Activated naive CD8-positive, alpha-beta T cell treated with anti-CD3 and anti-CD28 coated beads for 36 hours (primary cell): ENCODE data around the gene PITPNM1. TPM values are rescaled to one million over a fixed set of nuclear protein-coding genes. Genes with fewer than 3 reads are reported as not detected.

Experiments used
- DNase-seq: peaks from one replicate; pipeline ENCODE4 v3.0.0; 2021
- H3K27ac Mint-ChIP-seq: one replicate; pipeline ENCODE4 v1.8.0; 2022; ENCODE audit warnings: mild to moderate bottlenecking, moderate library complexity, mixed read lengths
- H3K27me3 Mint-ChIP-seq: one replicate; pipeline ENCODE4 v1.8.0; 2022; ENCODE audit warnings: mild to moderate bottlenecking, mixed read lengths
- H3K36me3 Mint-ChIP-seq: one replicate; pipeline ENCODE4 v1.8.0; 2021; ENCODE audit warnings: mild to moderate bottlenecking, mixed read lengths
- H3K4me1 Mint-ChIP-seq: one replicate; pipeline ENCODE4 v1.8.0; 2021; ENCODE audit warnings: mixed read lengths
- H3K4me3 Mint-ChIP-seq: one replicate; pipeline ENCODE4 v1.8.0; 2022; ENCODE audit warnings: mild to moderate bottlenecking, moderate library complexity, mixed read lengths
- H3K9me3 Mint-ChIP-seq: one replicate; pipeline ENCODE4 v1.8.0; 2022; ENCODE audit warnings: mixed read lengths
- total RNA-seq, 2 experiments: library from RNA; stranded (reverse); gene quantifications; one replicate each; pipeline ENCODE4 v1.2.3, GENCODE V29; 2021

The PITPNM1 gene
- total RNA-seq, 2 experiments from 2014 or later, result 52.7 to 56.4 TPM

- Mint-ChIP-seq H3K27ac (peak overlapping the region; percentile 42), H3K36me3 (peaks cover 17% of the 10 kb centered on the region), H3K4me3 (no peak overlapping the region), H3K9me3 (no peaks in the 10 kb centered on the region), H3K27me3 (no peaks in the 10 kb centered on the region), H3K4me1 (peaks cover 29% of the 10 kb centered on the region)
- DNase-seq, result no peak
Observed at GRCh38 chr11:67500831-67501715, 4.1 kb downstream of the PITPNM1 start.

- peaks cover 23% of the 10 kb centered on the region for H3K4me1 Mint-ChIP-seq
- H3K36me3 Mint-ChIP-seq, result peaks cover 17% of the 10 kb centered on the region
- H3K4me3 Mint-ChIP-seq, result no peak overlapping the region
- H3K27ac Mint-ChIP-seq, result no peak overlapping the region
- H3K27me3 Mint-ChIP-seq, result no peaks in the 10 kb centered on the region
- DNase-seq, result no peak
- no peaks in the 10 kb centered on the region for H3K9me3 Mint-ChIP-seq
Observed at GRCh38 chr11:67500484-67500821, 4.7 kb downstream of the PITPNM1 start.

GRCh38 chr11:67499808-67500483 lies 5.2 kb downstream of the PITPNM1 start:
- Mint-ChIP-seq H3K27ac (no peak overlapping the region), H3K4me3 (no peak overlapping the region), H3K4me1 (peaks cover 22% of the 10 kb centered on the region), H3K36me3 (peaks cover 17% of the 10 kb centered on the region), H3K9me3 (no peaks in the 10 kb centered on the region), H3K27me3 (no peaks in the 10 kb centered on the region)
- DNase-seq, result no peak

GRCh38 chr11:67498544-67498972 lies 6.6 kb downstream of the PITPNM1 start:
- Mint-ChIP-seq H3K27me3 (no peaks in the 10 kb centered on the region), H3K36me3 (peaks cover 17% of the 10 kb centered on the region), H3K4me1 (peaks cover 20% of the 10 kb centered on the region), H3K27ac (no peak overlapping the region), H3K9me3 (no peaks in the 10 kb centered on the region), H3K4me3 (no peak overlapping the region)
- no peak for DNase-seq

- Mint-ChIP-seq H3K4me1 (peaks cover 14% of the 10 kb centered on the region), H3K27me3 (no peaks in the 10 kb centered on the region), H3K9me3 (no peaks in the 10 kb centered on the region), H3K27ac (no peak overlapping the region), H3K36me3 (peaks cover 14% of the 10 kb centered on the region), H3K4me3 (no peak overlapping the region)
- DNase-seq, result no peak
Observed at GRCh38 chr11:67497656-67498291, 7.4 kb downstream of the PITPNM1 start.

- Mint-ChIP-seq H3K9me3 (no peaks in the 10 kb centered on the region), H3K27ac (no peak overlapping the region), H3K36me3 (peaks cover 10% of the 10 kb centered on the region), H3K27me3 (no peaks in the 10 kb centered on the region), H3K4me1 (peaks cover 7% of the 10 kb centered on the region), H3K4me3 (no peak overlapping the region)
- DNase-seq, result no peak
Observed at GRCh38 chr11:67496113-67496512, 9.1 kb downstream of the PITPNM1 start.

- no peak for DNase-seq
- Mint-ChIP-seq H3K9me3 (no peaks in the 10 kb centered on the region), H3K4me3 (no peak overlapping the region), H3K27ac (no peak overlapping the region), H3K4me1 (peaks cover under 1% of the 10 kb centered on the region), H3K36me3 (peaks cover 3% of the 10 kb centered on the region), H3K27me3 (no peaks in the 10 kb centered on the region)
Observed at GRCh38 chr11:67495234-67496005, 9.7 kb downstream of the PITPNM1 start.

- no peak overlapping the region for H3K27ac Mint-ChIP-seq
- no peak overlapping the region for H3K4me3 Mint-ChIP-seq
- H3K4me1 Mint-ChIP-seq, result peaks cover 3% of the 10 kb centered on the region
- no peak for DNase-seq
- H3K36me3 Mint-ChIP-seq, result peaks cover 6% of the 10 kb centered on the region
- H3K27me3 Mint-ChIP-seq, result no peaks in the 10 kb centered on the region
- H3K9me3 Mint-ChIP-seq, result no peaks in the 10 kb centered on the region
Observed at GRCh38 chr11:67494371-67495233, 10.6 kb downstream of the PITPNM1 start.

- Mint-ChIP-seq H3K4me1 (peaks cover 7% of the 10 kb centered on the region), H3K36me3 (peaks cover 6% of the 10 kb centered on the region), H3K9me3 (no peaks in the 10 kb centered on the region), H3K27ac (no peak overlapping the region), H3K27me3 (no peaks in the 10 kb centered on the region), H3K4me3 (no peak overlapping the region)
- DNase-seq, result no peak
Observed at GRCh38 chr11:67493548-67494370, 11.4 kb downstream of the PITPNM1 start.

GRCh38 chr11:67492801-67493547 lies 12.2 kb downstream of the PITPNM1 start:
- no peak overlapping the region for H3K27ac Mint-ChIP-seq
- H3K4me1 Mint-ChIP-seq, result peaks cover 15% of the 10 kb centered on the region
- H3K4me3 Mint-ChIP-seq, result no peak overlapping the region
- no peaks in the 10 kb centered on the region for H3K9me3 Mint-ChIP-seq
- H3K27me3 Mint-ChIP-seq, result no peaks in the 10 kb centered on the region
- DNase-seq, result peak; percentile 42
- peaks cover 13% of the 10 kb centered on the region for H3K36me3 Mint-ChIP-seq

- no peak overlapping the region for H3K4me3 Mint-ChIP-seq
- H3K27ac Mint-ChIP-seq, result no peak overlapping the region
- peaks cover 2% of the 10 kb centered on the region for H3K9me3 Mint-ChIP-seq
- H3K27me3 Mint-ChIP-seq, result no peaks in the 10 kb centered on the region
- peaks cover 19% of the 10 kb centered on the region for H3K36me3 Mint-ChIP-seq
- no peak for DNase-seq
- peaks cover 22% of the 10 kb centered on the region for H3K4me1 Mint-ChIP-seq
Observed at GRCh38 chr11:67492069-67492727, 13.0 kb downstream of the PITPNM1 start.

GRCh38 chr11:67491276-67492068 lies 13.7 kb downstream of the PITPNM1 start:
- Mint-ChIP-seq H3K9me3 (peaks cover 2% of the 10 kb centered on the region), H3K36me3 (peaks cover 26% of the 10 kb centered on the region), H3K27ac (peak overlapping the region; percentile 10), H3K27me3 (no peaks in the 10 kb centered on the region), H3K4me1 (peaks cover 29% of the 10 kb centered on the region), H3K4me3 (no peak overlapping the region)
- no peak for DNase-seq
